AG04450 (cell line): ENCODE measurements around the gene MRPL19. TPM values are rescaled to one million over a fixed set of nuclear protein-coding genes. Genes with fewer than 3 reads are reported as not detected.

ENCODE experiments used
- CTCF ChIA-PET: fragments of 300-600, 350-600 bp; formaldehyde crosslinking; extraction: SDS; loops from one replicate; lab custom pipeline; 2022; ENCODE audit warnings: antibody characterized with exemption, inconsistent platforms; lab: Charles Lee
- POLR2A ChIA-PET: fragments of 350-600 bp; formaldehyde crosslinking; extraction: SDS; loops from one replicate; lab custom pipeline; 2021; ENCODE audit warnings: antibody characterized with exemption, inconsistent platforms; lab: Yijun Ruan, JAX
- DNase-seq: peaks from one replicate; pipeline ENCODE4 v3.0.0-alpha.2; 2011; ENCODE audit warnings: low read depth, low spot score
- H3K27ac ChIP-seq: one replicate; pipeline ENCODE4 v1.5.1; 2012; ENCODE audit warnings: low read depth, low read length, control low read depth
- H3K27me3 ChIP-seq: one replicate; pipeline ENCODE4 v1.6.0; 2012; ENCODE audit warnings: low read length; ENCODE audit not compliant: control insufficient read depth, insufficient read depth
- H3K4me3 ChIP-seq: 2 replicates; pipeline ENCODE4 v1.5.1; 2011; ENCODE audit warnings: mild to moderate bottlenecking, low read depth, low read length, control low read depth
- H3K9me3 ChIP-seq: 2 replicates; pipeline ENCODE4 v1.5.1; 2012; ENCODE audit warnings: low read length; ENCODE audit not compliant: control insufficient read depth, insufficient read depth
- CTCF ChIP-seq: IDR thresholded peaks from 2 replicates; pipeline ENCODE4 v1.5.1; 2011; ENCODE audit warnings: low read depth, low read length, control low read depth, inconsistent platforms
- polyA plus RNA-seq: library from polyadenylated mRNA; depleted of rRNA; stranded (reverse); fragments of >200 nt; gene quantifications from 2 replicates; pipeline ENCODE4 v1.2.3, GENCODE V29; 2011

The MRPL19 gene
- polyA plus RNA-seq, 1 experiment, result 59.1 TPM

- ChIA-PET POLR2A (no interaction called here), CTCF (interaction anchor here (0.6 to 3.5 kb wide), 52 partner anchors 9 to 563 kb away, joined by 3 to 245 read pairs (median 5); partner anchors contain the start of genes EVA1A and TACR1)
- Histone ChIP-seq H3K27me3 (no peaks in the 10 kb centered on the region), H3K9me3 (no peaks in the 10 kb centered on the region), H3K27ac (no peak overlapping the region), H3K4me3 (no peak overlapping the region)
- TF ChIP-seq CTCF, result peak; percentile 99
- DNase-seq, result no peak
Observed at GRCh38 chr2:75608684-75609333, 37.8 kb upstream of the MRPL19 start.

GRCh38 chr2:75609334-75609689 is 37.3 kb upstream of the MRPL19 start:
- POLR2A ChIA-PET, result no interaction called here
- CTCF ChIA-PET, result interaction anchor here (0.8 to 3.5 kb wide), 28 partner anchors 10 to 563 kb away, joined by 3 to 245 read pairs (median 9); partner anchors contain the start of genes EVA1A and TACR1
- no peak for TF ChIP-seq CTCF

GRCh38 chr2:75609937-75610508 is 36.6 kb upstream of the MRPL19 start:
- no peak for DNase-seq

More at GRCh38 chr2:75609334-75609689, 37.3 kb upstream of the MRPL19 start:
- Histone ChIP-seq H3K9me3 (no peaks in the 10 kb centered on the region), H3K4me3 (no peak overlapping the region), H3K27ac (no peak overlapping the region), H3K27me3 (no peaks in the 10 kb centered on the region)
- no peak for DNase-seq

GRCh38 chr2:75610671-75611070 is 35.9 kb upstream of the MRPL19 start:
- CTCF ChIA-PET, result interaction anchor here (1.0 to 3.5 kb wide), 7 partner anchors 10 to 144 kb away, joined by 3 to 245 read pairs (median 37); partner anchors contain the start of gene EVA1A
- no peak for DNase-seq
- POLR2A ChIA-PET, result no interaction called here
- no peak for TF ChIP-seq CTCF
- H3K4me3 ChIP-seq, result no peak overlapping the region
- H3K27me3 ChIP-seq, result no peaks in the 10 kb centered on the region
- no peak overlapping the region for H3K27ac ChIP-seq
- H3K9me3 ChIP-seq, result no peaks in the 10 kb centered on the region

More at GRCh38 chr2:75609937-75610508, 36.6 kb upstream of the MRPL19 start:
- TF ChIP-seq CTCF, result no peak
- POLR2A ChIA-PET, result no interaction called here
- Histone ChIP-seq H3K9me3 (no peaks in the 10 kb centered on the region), H3K27ac (no peak overlapping the region), H3K27me3 (no peaks in the 10 kb centered on the region), H3K4me3 (no peak overlapping the region)
- CTCF ChIA-PET, result interaction anchor here (0.9 to 3.5 kb wide), 12 partner anchors 9 to 564 kb away, joined by 3 to 245 read pairs (median 21); partner anchors contain the start of gene EVA1A
